ENCODE results near the gene JKAMP.
"Not testable (repeated sequence)": the region's sequence is repeated elsewhere in the genome, so short reads cannot be mapped to it uniquely, and the experiment has no call there.

JKAMP gene, protein sequence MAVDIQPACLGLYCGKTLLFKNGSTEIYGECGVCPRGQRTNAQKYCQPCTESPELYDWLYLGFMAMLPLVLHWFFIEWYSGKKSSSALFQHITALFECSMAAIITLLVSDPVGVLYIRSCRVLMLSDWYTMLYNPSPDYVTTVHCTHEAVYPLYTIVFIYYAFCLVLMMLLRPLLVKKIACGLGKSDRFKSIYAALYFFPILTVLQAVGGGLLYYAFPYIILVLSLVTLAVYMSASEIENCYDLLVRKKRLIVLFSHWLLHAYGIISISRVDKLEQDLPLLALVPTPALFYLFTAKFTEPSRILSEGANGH

GRCh38 chr14:59483819-59484638 is at the start of gene JKAMP, which contains the start of gene L3HYPDH:
JKAMP (plus strand) TSS chr14:59484517; CDS start chr14:59484590, 73 bp downstream.
L3HYPDH (minus strand) TSS chr14:59484408; CDS start chr14:59484316, 92 bp downstream.
- DNase-seq (ENCODE audit: low spot score), result peak; percentile 95

DNA sequence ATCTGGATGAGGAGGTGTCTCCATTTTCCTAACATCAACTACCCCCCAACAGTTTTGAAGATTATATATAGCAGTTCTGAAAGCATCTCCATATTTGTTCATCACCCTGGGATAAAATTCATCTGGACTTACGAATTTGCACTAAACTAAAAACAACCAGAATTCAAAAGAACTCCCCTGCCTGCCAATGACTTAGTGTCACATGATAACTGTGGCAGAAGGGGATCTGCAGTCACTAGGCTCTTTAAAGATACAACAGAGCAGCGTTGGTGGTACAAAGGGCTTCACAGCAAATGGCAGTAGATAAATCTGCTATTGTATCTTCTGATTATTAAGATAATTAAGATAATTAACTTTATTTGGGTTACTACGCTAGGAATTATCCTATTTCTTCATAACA is 49.2 kb upstream of the JKAMP start:
- no peak for DNase-seq (ENCODE audit: low spot score)

GRCh38 chr14:59435987-59436386 is 48.3 kb upstream of the JKAMP start:
- DNase-seq (ENCODE audit: low spot score), result no peak

- DNase-seq (ENCODE audit: low spot score), result no peak
These were observed 46.1 kb upstream of the JKAMP start for GRCh38 chr14:59438195-59438647.

- no peak for DNase-seq (ENCODE audit: low spot score)
These were observed 44.9 kb upstream of the JKAMP start for GRCh38 chr14:59439256-59439965.

DNA sequence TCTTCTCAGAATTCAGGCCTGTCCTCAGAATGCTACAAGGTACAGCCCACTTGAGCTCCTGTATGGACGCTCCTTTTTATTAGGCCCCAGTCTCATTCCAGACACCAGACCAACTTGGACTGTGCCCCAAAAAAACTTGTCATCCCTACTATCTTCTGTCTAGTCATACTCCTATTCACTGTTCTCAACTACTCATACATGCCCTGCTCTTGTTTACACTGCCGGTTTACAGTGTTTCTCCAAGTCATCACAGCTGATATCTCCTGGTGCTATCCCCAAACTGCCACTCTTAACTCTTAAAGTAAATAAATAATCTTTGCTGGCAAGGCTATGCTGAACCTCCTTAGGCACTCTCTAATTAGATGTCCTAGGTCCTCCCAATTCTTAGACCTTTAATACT is 35.6 kb upstream of the JKAMP start:
- not testable (repeated sequence) for DNase-seq (ENCODE audit: low spot score)

- DNase-seq (ENCODE audit: low spot score), result no peak
These were observed 33.6 kb upstream of the JKAMP start for GRCh38 chr14:59450716-59451115.

GRCh38 chr14:59451849-59452248 is 32.5 kb upstream of the JKAMP start:
- no peak for DNase-seq (ENCODE audit: low spot score)

DNA sequence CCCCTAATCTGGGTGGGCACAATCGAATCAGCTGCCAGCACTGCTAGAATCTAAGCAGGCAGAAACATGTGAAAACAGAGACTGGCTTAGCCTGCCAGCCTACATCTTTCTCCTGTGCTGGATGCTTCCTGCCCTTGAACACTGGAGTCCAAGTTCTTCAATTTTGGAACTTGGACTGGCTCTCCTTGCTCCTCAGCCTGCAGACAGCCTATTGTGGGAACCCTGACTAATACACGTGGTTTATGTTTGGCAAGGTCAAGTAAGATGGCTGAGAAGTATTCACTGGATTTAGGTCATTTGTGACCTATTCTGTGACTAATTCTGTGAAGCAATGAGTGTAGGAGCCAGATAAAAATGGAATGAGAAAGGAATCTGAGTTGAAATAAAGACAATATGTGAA is 30.2 kb upstream of the JKAMP start:
- DNase-seq (ENCODE audit: low spot score), result peak; percentile 79

DNA sequence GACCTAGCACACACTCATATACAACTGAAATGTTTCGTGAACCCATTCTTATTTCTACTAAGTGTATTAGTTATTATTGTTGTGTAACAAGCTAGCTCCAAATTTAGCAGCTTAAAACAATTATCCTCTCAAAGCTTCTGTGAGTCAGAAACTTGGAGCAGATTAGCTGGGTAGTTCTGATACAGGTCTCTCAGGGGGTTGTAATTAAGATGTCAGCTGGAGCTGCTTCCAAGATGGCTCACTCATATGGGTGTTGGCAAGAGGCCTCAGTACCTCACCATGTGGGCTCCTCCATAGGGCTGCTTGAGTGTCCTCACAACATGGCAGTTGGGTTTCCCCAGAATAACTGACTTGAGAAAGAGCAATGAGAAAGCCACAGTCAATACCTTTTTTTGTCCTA is 28.9 kb upstream of the JKAMP start:
- DNase-seq (ENCODE audit: low spot score), result no peak

GRCh38 chr14:59458486-59458885 is 25.8 kb upstream of the JKAMP start:
- no peak for DNase-seq (ENCODE audit: low spot score)

- DNase-seq (ENCODE audit: low spot score), result no peak
These were observed 23.9 kb upstream of the JKAMP start for GRCh38 chr14:59460378-59460777.

GRCh38 chr14:59461891-59462290 is 22.4 kb upstream of the JKAMP start:
- no peak for DNase-seq (ENCODE audit: low spot score)

GRCh38 chr14:59463787-59464485 is 20.4 kb upstream of the JKAMP start:
- DNase-seq (ENCODE audit: low spot score), result no peak

- peak; percentile 25 for DNase-seq (ENCODE audit: low spot score)
These were observed 19.6 kb upstream of the JKAMP start for GRCh38 chr14:59464486-59465315.

GRCh38 chr14:59465316-59466135 is 18.8 kb upstream of the JKAMP start, which contains the start of gene GPR135:
GPR135 (minus strand) TSS chr14:59465380; CDS start chr14:59465226, 154 bp downstream.
- peak; percentile 24 for DNase-seq (ENCODE audit: low spot score)

- DNase-seq (ENCODE audit: low spot score), result no peak
These were observed 10.1 kb upstream of the JKAMP start for GRCh38 chr14:59474172-59474571.

DNA sequence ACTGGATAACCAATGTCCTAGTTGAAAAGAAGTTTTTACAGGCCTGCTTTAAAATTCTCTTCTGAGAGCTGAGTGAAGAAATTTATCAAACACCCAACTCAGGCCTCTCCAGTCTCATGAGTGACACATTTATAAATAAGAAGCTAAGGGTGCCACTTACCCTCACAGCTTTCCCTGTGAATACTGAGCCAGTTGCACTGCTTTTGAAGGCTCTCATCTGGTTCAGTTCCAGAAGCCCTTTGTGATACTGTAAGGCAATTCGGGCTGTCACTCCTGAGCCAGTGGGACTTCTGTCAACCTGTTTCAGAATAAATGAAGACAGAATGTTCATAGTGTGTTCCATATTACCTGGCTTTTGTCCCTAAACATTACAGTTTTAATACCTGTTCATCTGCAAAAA is 8.6 kb upstream of the JKAMP start:
- DNase-seq (ENCODE audit: low spot score), result no peak

- DNase-seq (ENCODE audit: low spot score), result no peak
These were observed 5.8 kb upstream of the JKAMP start for GRCh38 chr14:59478540-59478939.

DNA sequence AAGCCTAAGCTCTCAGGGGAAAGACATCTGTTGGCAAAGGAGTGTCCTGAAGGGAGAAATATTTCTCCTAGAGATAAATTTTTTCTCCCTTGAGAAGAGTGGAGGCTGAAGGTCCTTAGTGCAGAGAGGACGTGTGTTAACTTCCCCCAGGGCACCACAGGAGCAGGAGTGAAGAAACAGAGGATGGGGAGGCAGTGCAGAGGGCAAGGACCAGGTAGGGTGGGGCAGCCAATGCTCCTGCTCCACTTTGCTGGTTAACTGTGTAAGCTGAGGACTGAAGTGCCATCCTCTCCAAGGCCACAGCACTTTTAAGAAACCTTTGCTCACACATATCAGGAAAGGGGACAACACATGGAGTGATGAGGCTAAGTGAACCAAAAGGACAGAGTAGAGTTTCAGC is 4.2 kb upstream of the JKAMP start:
- no peak for DNase-seq (ENCODE audit: low spot score)
